Inflammatory macrophage treated with lipopolysaccharide for 4 hours (primary cell): ENCODE results near the gene DCTD.

Experiments used
- DNase-seq: peaks from one replicate; pipeline ENCODE4 v3.0.0-alpha.2; 2020

The DCTD gene

DNA sequence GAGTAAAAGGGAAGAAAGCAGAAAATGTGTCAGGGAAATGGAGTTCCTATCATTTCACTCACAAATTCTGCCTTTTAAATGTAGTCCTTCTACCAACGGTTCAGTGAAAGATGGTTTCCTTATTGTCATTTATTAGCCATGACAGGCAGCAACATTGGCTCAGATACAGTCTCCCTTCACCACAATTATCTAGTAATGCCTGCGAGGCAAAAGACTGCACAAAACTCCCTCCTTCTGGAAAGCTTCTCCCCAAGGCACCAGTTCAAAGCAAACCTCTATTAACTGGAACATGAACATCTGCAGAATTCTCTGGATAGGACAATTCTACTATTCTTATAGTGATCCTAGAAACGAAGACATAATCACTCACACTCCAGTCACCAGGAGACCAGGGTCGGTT, 28.3 kb downstream of the DCTD start:
- no peak for DNase-seq

DNA sequence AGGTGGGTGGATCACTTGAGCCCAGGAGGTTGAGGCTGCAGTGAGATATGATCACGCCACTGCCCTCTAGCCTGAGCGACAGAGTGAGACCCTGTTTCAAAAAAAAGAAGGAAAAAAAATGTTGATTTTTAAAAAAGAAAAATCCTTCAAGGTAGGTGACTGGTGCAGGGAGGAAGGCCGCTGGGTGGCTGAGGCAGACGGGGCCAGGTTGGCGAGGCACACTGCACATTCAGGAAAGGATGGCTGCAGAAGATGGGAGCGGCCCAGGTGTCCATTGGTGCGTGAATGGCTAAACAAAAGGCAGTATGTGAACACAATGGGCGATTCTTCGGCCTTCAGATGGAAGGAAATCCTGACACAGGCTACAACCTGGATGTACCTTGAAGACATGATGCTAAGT, 30.4 kb downstream of the DCTD start:
- no peak for DNase-seq

DNA sequence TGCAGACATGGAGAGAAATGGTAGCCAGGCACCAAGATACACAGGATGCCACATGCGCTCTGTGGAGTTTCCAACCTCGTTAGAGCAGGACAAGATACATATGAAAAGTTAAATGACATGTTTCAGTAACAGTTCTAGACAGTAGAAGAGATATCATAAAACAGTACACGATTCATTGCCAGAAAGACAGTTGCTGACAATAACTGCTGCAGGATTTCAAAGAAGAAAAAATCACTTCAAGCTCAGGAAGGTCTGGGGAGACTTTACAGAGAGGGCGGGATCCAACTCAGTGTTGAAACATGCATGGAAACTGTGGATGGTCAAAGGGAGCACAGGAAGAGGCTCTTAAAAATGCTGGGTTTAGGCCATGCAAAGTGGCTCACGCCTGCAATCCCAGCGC, 31.0 kb downstream of the DCTD start:
- no peak for DNase-seq

DNA sequence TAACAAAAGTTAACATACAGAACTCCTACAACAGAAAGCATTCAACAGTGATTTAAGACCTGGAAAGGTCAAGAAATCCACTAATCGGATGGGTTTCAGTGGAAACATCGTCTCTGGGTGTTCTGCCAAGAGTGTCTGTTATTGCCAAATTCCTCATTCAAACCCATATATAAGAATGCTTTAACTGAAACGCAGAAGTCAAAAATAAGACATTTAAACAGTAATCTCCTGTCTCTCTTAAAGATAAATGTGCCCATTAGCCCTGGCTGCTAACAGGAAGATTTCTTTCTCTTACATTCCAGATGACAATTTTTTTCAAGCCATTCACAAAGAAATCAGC, 31.5 kb downstream of the DCTD start:
- no peak for DNase-seq

GRCh38 chr4:182885022-182885737, 32.0 kb downstream of the DCTD start:
- no peak for DNase-seq

DNA sequence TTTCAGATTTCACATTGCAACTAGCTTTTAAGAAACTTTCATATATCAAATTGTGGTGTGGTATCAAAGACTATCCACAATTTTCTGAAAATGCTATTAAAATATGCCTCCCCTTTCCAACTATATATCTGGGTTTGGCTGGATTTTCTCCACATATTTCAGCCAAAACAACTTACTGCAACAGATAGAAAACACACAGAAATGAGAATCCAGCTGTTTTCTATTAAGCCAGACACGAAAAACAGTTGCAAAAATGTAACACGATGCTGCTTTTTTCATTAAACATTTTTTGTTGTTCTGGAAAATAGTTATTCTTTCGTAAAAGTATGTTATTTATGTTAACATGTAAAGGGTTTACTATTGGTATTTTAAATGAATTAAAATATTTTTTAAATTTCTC, 33.1 kb downstream of the DCTD start:
- DNase-seq = no peak

GRCh38 chr4:182883351-182883750, 33.8 kb downstream of the DCTD start:
- DNase-seq = no peak

- no peak for DNase-seq
These were observed 35.3 kb downstream of the DCTD start for GRCh38 chr4:182881914-182882313.

GRCh38 chr4:182880387-182881356, 36.5 kb downstream of the DCTD start:
- no peak for DNase-seq

- DNase-seq = no peak
These were observed 37.3 kb downstream of the DCTD start for GRCh38 chr4:182879913-182880312.

GRCh38 chr4:182878633-182879495, 38.3 kb downstream of the DCTD start:
- DNase-seq = no peak

DNA sequence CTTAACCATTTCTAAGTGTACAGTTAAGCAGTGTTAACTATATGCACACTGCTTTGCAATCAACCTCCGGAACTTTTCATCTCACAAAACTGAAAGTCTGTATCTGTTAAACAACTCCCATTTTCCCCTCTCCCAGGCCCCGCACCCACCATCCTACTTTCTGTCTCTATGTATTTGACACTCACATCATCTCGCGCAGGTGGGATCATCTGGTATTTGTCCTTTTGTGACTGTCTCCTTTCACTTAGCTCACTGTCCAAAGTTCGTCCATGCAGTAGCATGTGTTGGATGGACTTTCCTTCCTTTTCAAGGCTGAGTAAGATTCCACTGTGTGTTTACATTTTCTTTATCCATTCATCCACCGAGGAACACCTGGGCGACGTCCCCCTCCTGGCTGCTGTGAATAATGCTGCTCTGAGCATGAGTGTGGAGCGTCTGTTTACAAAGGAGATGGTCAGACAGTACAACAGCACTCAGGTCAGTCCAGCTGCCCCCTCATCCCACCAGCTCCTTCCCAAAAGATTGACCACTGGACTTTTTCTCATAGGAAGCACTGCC, 39.8 kb downstream of the DCTD start:
- no peak for DNase-seq

DNA sequence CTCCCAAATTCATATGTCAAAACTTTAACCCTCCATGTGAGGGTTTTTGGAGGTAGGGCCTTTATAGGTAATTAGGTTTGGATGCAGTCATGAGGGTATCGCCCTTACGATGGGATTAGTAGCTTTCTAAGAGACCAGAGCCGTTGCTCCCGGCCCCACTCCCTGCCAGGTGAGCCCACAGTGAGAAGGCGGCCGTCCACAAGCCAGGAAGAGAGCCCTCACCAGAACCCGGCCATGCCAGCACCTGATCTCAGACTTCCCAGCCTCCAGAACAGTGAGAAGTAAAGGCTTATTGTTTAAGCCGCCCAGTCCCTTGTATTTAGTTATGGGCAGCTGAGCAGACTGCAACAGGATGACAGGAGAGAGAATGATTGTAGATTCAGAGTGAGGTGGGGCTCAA, 40.8 kb downstream of the DCTD start:
- DNase-seq = no peak

- DNase-seq = no peak
These were observed 41.5 kb downstream of the DCTD start for GRCh38 chr4:182875453-182876405.

DNA sequence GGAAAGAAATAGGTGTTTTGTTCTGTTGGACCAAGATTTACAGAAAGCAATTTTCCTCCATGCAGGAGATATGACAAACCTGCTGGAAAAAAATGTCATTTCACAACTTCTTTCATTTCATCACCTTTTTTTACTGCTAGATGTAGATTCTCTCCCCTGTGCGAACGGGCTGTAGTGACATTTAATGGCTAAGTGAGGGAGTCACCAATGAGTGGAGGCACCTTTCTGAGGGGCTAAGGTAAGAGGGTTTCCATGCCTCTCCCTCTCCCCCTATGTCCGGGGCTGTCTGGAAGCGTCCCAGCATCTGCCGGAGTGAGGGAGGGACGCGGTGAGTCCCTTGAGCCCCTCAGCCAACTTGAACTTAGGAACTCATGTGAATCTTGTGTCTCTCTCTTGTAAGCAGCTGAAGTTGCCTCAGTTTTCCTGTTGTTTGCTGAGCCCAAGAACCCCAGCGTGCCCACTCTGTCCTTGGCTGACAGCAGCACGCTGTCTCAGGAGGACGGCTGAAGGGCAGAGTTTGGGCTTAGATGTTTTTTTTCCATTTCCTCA, 42.3 kb downstream of the DCTD start:
- DNase-seq = no peak

DNA sequence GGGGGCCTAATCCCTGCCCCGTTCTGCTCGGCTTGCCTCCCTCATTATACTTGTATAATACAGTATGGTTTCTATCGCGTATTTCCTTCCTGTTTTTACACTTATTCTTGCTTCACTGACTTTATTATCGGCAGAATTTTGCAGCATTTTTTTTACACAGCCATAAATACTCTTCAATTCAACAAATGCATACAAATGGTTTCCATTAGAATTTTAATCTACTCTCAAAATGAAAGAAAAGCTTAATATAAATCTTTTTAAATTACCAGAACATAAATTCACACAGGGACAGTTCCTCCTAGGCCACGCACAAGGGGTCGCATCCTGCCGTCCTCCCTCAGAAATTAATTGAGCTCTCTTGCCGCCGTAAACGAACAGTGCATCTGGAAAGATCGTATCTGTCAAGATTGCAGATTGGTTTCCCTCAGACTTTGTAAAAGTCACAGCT, 42.9 kb downstream of the DCTD start:
- peak; percentile 1 for DNase-seq

GRCh38 chr4:182873726-182874125, 43.5 kb downstream of the DCTD start:
- DNase-seq = no peak

DNA sequence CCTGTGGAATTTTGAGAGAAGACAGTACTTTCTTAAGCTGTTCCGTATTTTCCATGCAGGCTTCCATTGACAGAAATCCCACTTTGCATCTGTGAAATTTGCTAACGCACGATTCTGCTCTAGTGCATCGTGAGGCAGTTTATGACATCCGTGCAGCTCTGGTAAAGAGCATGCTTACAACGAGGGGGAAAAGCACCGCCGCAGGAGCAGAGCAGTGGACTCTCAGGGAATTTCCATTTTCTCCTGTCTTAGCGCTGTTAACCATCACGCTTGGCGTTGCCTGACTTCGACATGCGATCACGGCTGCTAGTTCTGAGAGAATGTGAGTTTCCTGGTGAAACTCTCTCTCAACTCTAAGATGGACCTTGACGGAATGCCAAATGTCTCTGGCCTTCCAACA, 43.9 kb downstream of the DCTD start:
- DNase-seq = no peak

GRCh38 chr4:182872886-182873285, 44.3 kb downstream of the DCTD start:
- DNase-seq = no peak

- DNase-seq = no peak
These were observed 45.6 kb downstream of the DCTD start for GRCh38 chr4:182871616-182872015.

GRCh38 chr4:182869697-182870096, 47.5 kb downstream of the DCTD start:
- no peak for DNase-seq
